Measurements from ENCODE around the gene KCNIP4. TPM values are rescaled to one million over a fixed set of nuclear protein-coding genes. Genes with fewer than 3 reads are reported as not detected.

KCNIP4 gene
- total and polyA plus RNA-seq, 2 experiments from 2014 or later, result 0.14 to 0.63 TPM

DNA sequence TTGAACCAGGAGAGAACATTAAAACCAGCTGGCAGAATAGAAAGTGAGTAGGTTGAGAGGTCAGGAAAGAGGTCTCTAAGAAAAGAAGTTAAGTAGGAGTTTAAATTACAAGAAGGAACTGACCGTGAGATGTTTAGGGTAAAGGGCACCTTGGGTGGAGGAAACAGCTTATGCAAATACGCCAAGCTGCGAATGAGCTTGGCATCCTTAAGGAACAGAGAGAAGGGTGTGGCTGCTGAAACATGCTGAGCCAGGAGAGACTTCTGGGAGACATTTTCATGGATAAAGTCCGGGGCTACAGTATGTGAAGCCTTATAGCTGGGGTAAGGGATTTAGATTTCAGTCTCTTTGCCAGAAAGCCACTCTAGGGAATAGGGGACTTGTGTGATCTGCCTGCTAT is 249.1 kb downstream of the KCNIP4 start:
- Mint-ChIP-seq H3K36me3 (ENCODE audit: low read depth) (no peaks in the 10 kb centered on the region), H3K27ac (no peak overlapping the region)
- peak; percentile 51 for DNase-seq (ENCODE audit: low spot score)

More for the DNA sequence above, 249.1 kb downstream of the KCNIP4 start:
- no peak overlapping the region for H3K4me3 Mint-ChIP-seq
- H3K9me2 ChIP-seq (ENCODE audit: insufficient read depth), result no peaks in the 10 kb centered on the region
- no peaks in the 10 kb centered on the region for H3K27me3 Mint-ChIP-seq (ENCODE audit: insufficient read depth, low read depth, poor library complexity)
- TF ChIP-seq EZH2phosphoT487 (IDR thresholded peaks at IDR 0.05; ENCODE audit: unreplicated experiment) (no peak), POLR2AphosphoS5 (IDR thresholded peaks at IDR 0.05; ENCODE audit: low read depth) (no peak), JUNB (IDR thresholded peaks at IDR 0.05; ENCODE audit: unreplicated experiment) (no peak), CTCF (conservative IDR thresholded peaks at IDR 0.05; ENCODE audit: low read depth in 2 of 2) (no peak), NANOG (IDR thresholded peaks at IDR 0.05; ENCODE audit: borderline replicate concordance) (no peak), EZH2 (IDR thresholded peaks at IDR 0.05; ENCODE audit: low read depth, unreplicated experiment) (no peak), STAT1 (IDR thresholded peaks at IDR 0.05; ENCODE audit: unreplicated experiment) (no peak), ZNF331 (CRISPR knock-in tag; IDR thresholded peaks at IDR 0.05; ENCODE audit: low read depth) (no peak), CREB1 (CRISPR knock-in tag; IDR thresholded peaks at IDR 0.05; ENCODE audit: low read depth) (no peak), ETS1 (IDR thresholded peaks at IDR 0.05) (no peak), ZNF114 (CRISPR knock-in tag; IDR thresholded peaks at IDR 0.05) (no peak), ZNF462 (CRISPR knock-in tag; IDR thresholded peaks at IDR 0.05) (no peak)
- TF ChIP-seq, protein P1, sequence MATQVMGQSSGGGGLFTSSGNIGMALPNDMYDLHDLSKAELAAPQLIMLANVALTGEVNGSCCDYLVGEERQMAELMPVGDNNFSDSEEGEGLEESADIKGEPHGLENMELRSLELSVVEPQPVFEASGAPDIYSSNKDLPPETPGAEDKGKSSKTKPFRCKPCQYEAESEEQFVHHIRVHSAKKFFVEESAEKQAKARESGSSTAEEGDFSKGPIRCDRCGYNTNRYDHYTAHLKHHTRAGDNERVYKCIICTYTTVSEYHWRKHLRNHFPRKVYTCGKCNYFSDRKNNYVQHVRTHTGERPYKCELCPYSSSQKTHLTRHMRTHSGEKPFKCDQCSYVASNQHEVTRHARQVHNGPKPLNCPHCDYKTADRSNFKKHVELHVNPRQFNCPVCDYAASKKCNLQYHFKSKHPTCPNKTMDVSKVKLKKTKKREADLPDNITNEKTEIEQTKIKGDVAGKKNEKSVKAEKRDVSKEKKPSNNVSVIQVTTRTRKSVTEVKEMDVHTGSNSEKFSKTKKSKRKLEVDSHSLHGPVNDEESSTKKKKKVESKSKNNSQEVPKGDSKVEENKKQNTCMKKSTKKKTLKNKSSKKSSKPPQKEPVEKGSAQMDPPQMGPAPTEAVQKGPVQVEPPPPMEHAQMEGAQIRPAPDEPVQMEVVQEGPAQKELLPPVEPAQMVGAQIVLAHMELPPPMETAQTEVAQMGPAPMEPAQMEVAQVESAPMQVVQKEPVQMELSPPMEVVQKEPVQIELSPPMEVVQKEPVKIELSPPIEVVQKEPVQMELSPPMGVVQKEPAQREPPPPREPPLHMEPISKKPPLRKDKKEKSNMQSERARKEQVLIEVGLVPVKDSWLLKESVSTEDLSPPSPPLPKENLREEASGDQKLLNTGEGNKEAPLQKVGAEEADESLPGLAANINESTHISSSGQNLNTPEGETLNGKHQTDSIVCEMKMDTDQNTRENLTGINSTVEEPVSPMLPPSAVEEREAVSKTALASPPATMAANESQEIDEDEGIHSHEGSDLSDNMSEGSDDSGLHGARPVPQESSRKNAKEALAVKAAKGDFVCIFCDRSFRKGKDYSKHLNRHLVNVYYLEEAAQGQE (IDR thresholded peaks at IDR 0.05; ENCODE audit: unreplicated experiment), result no peak
- no peaks in the 10 kb centered on the region for H3K79me2 ChIP-seq (replicated peaks; ENCODE audit: insufficient read depth)
- H3F3A ChIP-seq (replicated peaks; ENCODE audit: low read depth), result no peaks in the 10 kb centered on the region
- no peak overlapping the region for H3K27ac ChIP-seq (ENCODE audit: low read depth)
- H3K27me3 ChIP-seq (ENCODE audit: insufficient read depth), result no peaks in the 10 kb centered on the region
- peaks cover 11% of the 10 kb centered on the region for H3K4me1 ChIP-seq (ENCODE audit: insufficient read depth)
- peak; percentile 63 for ATAC-seq
- H4K20me1 ChIP-seq (replicated peaks; ENCODE audit: insufficient read depth), result no peaks in the 10 kb centered on the region; the same call in 1 of the 2 replicates
- no peak overlapping the region for H3K4me3 ChIP-seq
- peaks cover 20% of the 10 kb centered on the region for H3K4me1 Mint-ChIP-seq
- no peak overlapping the region for H3K4me2 ChIP-seq
- H2AFZ ChIP-seq, result no peak overlapping the region
- no peaks in the 10 kb centered on the region for H3K9me3 Mint-ChIP-seq
- no peaks in the 10 kb centered on the region for H3K36me3 ChIP-seq (ENCODE audit: insufficient read depth)
